Globus pallidus (tissue), 1 donor: ENCODE data around the gene BRME1.

Experiments
- DNase-seq: peaks from one replicate; pipeline ENCODE4 v3.0.0-alpha.2; 2015; ENCODE audit warnings: low spot score

The BRME1 gene

GRCh38 chr19:13887018-13887436, 18.9 kb downstream of the BRME1 start:
- DNase-seq, result no peak

- DNase-seq, result no peak
These were observed 20.0 kb downstream of the BRME1 start for GRCh38 chr19:13885826-13886365.

- no peak for DNase-seq
These were observed 21.0 kb downstream of the BRME1 start for GRCh38 chr19:13884726-13885591.

GRCh38 chr19:13883516-13884064, 22.3 kb downstream of the BRME1 start:
- no peak for DNase-seq

- DNase-seq, result no peak
These were observed 23.1 kb downstream of the BRME1 start for GRCh38 chr19:13882836-13883235.

GRCh38 chr19:13882419-13882795, 23.5 kb downstream of the BRME1 start:
- no peak for DNase-seq

GRCh38 chr19:13881692-13882418, 24.1 kb downstream of the BRME1 start:
- DNase-seq, result peak; percentile 27

- no peak for DNase-seq
These were observed 24.6 kb downstream of the BRME1 start for GRCh38 chr19:13881251-13881691.

- DNase-seq, result peak; percentile 93
These were observed 25.6 kb downstream of the BRME1 start for GRCh38 chr19:13880059-13881043.

- no peak for DNase-seq
These were observed 28.6 kb downstream of the BRME1 start for GRCh38 chr19:13877303-13877702.

- DNase-seq, result no peak
These were observed 29.1 kb downstream of the BRME1 start, which contains the start of gene NANOS3 for GRCh38 chr19:13876834-13877233. NANOS3 (plus strand) TSS chr19:13877134; CDS start chr19:13877249, 115 bp downstream.

GRCh38 chr19:13875824-13876223, 30.1 kb downstream of the BRME1 start:
- DNase-seq, result no peak

GRCh38 chr19:13873834-13874515, 31.9 kb downstream of the BRME1 start:
- DNase-seq, result no peak

GRCh38 chr19:13872695-13873389, 33.1 kb downstream of the BRME1 start:
- DNase-seq, result no peak

GRCh38 chr19:13872339-13872694, 33.6 kb downstream of the BRME1 start:
- DNase-seq, result no peak

GRCh38 chr19:13870873-13871272, 35.0 kb downstream of the BRME1 start:
- DNase-seq, result no peak

GRCh38 chr19:13869281-13869680, 36.6 kb downstream of the BRME1 start:
- DNase-seq, result no peak

GRCh38 chr19:13868663-13869062, 37.3 kb downstream of the BRME1 start:
- DNase-seq, result no peak

- no peak for DNase-seq
These were observed 39.4 kb downstream of the BRME1 start for GRCh38 chr19:13866463-13867046.
